HCT116 (cell line): Measurements from ENCODE around the gene ACTRT1. TPM values are rescaled to one million over a fixed set of nuclear protein-coding genes. Genes with fewer than 3 reads are reported as not detected.

Experiments
- ATAC-seq: fragments of 200-7000 bp; cut with Tn5 transposase; 2 replicates; pipeline ENCODE4 v1.9.1; 2020; ENCODE audit warnings: mild to moderate bottlenecking, moderate library complexity
- Bru-seq: library from RNA; stranded (reverse); fragments of 400-500 nt; gene quantifications from one replicate; lab custom pipeline; 2021; lab: Mats Ljungman, UMichigan
- BruChase-seq, 2 experiments: library from RNA; stranded (reverse); fragments of 400-500 nt; gene quantifications; one replicate each; lab custom pipeline; 2021; lab: Mats Ljungman, UMichigan
- BruUV-seq: library from RNA; stranded (reverse); fragments of 400-500 nt; replicated peaks from 2 replicates; lab custom pipeline; 2021; lab: Mats Ljungman, UMichigan
- CTCF ChIA-PET: fragments of 300-600 bp; sonication (Branson Sonifier 250); formaldehyde crosslinking; loops from one replicate; lab custom pipeline; 2021; ENCODE audit warnings: antibody characterized with exemption; lab: Charles Lee
- POLR2A ChIA-PET: fragments of 300-600, 350-600 bp; sonication (Branson Sonifier 250); formaldehyde crosslinking; loops from one replicate; lab custom pipeline; 2021; ENCODE audit warnings: antibody characterized with exemption; lab: Charles Lee
- RAD21 ChIA-PET, 2 experiments: fragments of 300-600 bp; sonication (Branson Sonifier 250); formaldehyde crosslinking; loops; one replicate each; lab custom pipeline; 2023; ENCODE audit warnings: low total read pairs in 2 of 2; ENCODE audit not compliant: uncharacterized antibody in 2 of 2, unreplicated experiment in 2 of 2, low non-redundant PET in 1 of 2; lab: Charles Lee
- DNase-seq: peaks from one replicate; pipeline ENCODE4 v3.0.0-alpha.2; 2010; ENCODE audit warnings: low read depth, low spot score
- H2AFZ ChIP-seq: fragments of 200-600 bp; shearing (Covaris generic), sonication (generic); 2 replicates; pipeline ENCODE4 v1.6.1; 2017; ENCODE audit warnings: low read depth, mixed run types, mixed read lengths, antibody characterized with exemption, low read length; ENCODE audit not compliant: poor library complexity, severe bottlenecking
- H3K27ac ChIP-seq: 2 replicates; pipeline ENCODE4 v1.5.1; 2012; ENCODE audit warnings: low read depth, low read length
- H3K27me3 ChIP-seq: fragments of 200-600 bp; sonication (generic); 2 replicates; pipeline ENCODE4 v1.6.1; 2016; ENCODE audit warnings: mixed run types, low read length, mixed read lengths; ENCODE audit not compliant: insufficient read depth
- H3K36me3 ChIP-seq, 2 experiments: fragments of 200-500 bp in 1 of 2; fragments of 200-600 bp in 1 of 2; sonication (Bioruptor generic) in 1 of 2; sonication (generic) in 1 of 2; 2 replicates each; pipeline versions ENCODE4 v1.5.1 to v1.6.1; 2014 to 2016; ENCODE audit warnings: low read length in 2 of 2, inconsistent platforms in 1 of 2, mixed read lengths in 1 of 2, mixed run types in 1 of 2; ENCODE audit not compliant: insufficient read depth in 2 of 2, control insufficient read depth in 1 of 2
- H3K4me1 ChIP-seq, 2 experiments: fragments of 200-600 bp in 1 of 2; sonication (generic) in 1 of 2; 2 replicates each; pipeline versions ENCODE4 v1.5.1 to v1.6.1; 2012 to 2017; ENCODE audit warnings: low read length in 2 of 2, inconsistent platforms in 1 of 2, mild to moderate bottlenecking in 1 of 2, mixed read lengths in 1 of 2, mixed run types in 1 of 2, moderate library complexity in 1 of 2; ENCODE audit not compliant: insufficient read depth in 2 of 2, control insufficient read depth in 1 of 2
- H3K4me2 ChIP-seq: fragments of 200-600 bp; sonication (generic); 2 replicates; pipeline ENCODE4 v1.6.1; 2017; ENCODE audit warnings: mixed run types, low read length, mixed read lengths
- H3K4me3 ChIP-seq, 2 experiments: fragments of 200-600 bp in 1 of 2; sonication (generic) in 1 of 2; replicated peaks in 1 of 2; 2 replicates each; pipeline ENCODE4 v1.5.1; 2011 to 2016; ENCODE audit warnings: low read length in 2 of 2, control low read depth in 1 of 2, low read depth in 1 of 2, mild to moderate bottlenecking in 1 of 2, mixed read lengths in 1 of 2, mixed run types in 1 of 2
- H3K79me2 ChIP-seq: fragments of 200-600 bp; sonication (generic); 2 replicates; pipeline ENCODE4 v1.6.1; 2017; ENCODE audit warnings: mild to moderate bottlenecking, mixed run types, low read length, moderate library complexity, mixed read lengths; ENCODE audit not compliant: insufficient read depth
- H3K9ac ChIP-seq: fragments of 200-600 bp; sonication (generic); 2 replicates; pipeline ENCODE4 v1.6.1; 2016; ENCODE audit warnings: low read length, mixed read lengths
- H3K9me2 ChIP-seq: fragments of 200-600 bp; sonication (generic), shearing (Covaris generic); 2 replicates; pipeline ENCODE4 v1.6.1; 2017; ENCODE audit warnings: mixed run types, mild to moderate bottlenecking, moderate library complexity; ENCODE audit not compliant: insufficient read depth
- H3K9me3 ChIP-seq, 2 experiments: fragments of 200-500 bp in 1 of 2; fragments of 200-600 bp in 1 of 2; sonication (Bioruptor generic) in 1 of 2; sonication (generic) in 1 of 2; 2 replicates each; pipeline ENCODE4 v1.6.1; 2014 to 2017; ENCODE audit warnings: low read length in 2 of 2, mixed read lengths in 2 of 2, inconsistent platforms in 1 of 2, low read depth in 1 of 2, mild to moderate bottlenecking in 1 of 2, mixed run types in 1 of 2, moderate library complexity in 1 of 2; ENCODE audit not compliant: control insufficient read depth in 1 of 2, insufficient read depth in 1 of 2
- H4K20me1 ChIP-seq: fragments of 200-600 bp; sonication (generic), shearing (Covaris generic); 2 replicates; pipeline ENCODE4 v1.6.1; 2017; ENCODE audit warnings: mixed run types, mild to moderate bottlenecking, moderate library complexity; ENCODE audit not compliant: insufficient read depth
- CBX3 ChIP-seq: IDR thresholded peaks from 2 replicates; pipeline ENCODE4 v1.6.1; 2012; ENCODE audit warnings: low read depth
- EZH2 ChIP-seq: fragments of 200-600 bp; sonication (generic); IDR thresholded peaks from 2 replicates; pipeline ENCODE4 v1.6.1; 2017; ENCODE audit warnings: antibody characterized with exemption, mixed run types
- EZH2phosphoT487 ChIP-seq: fragments of 200-600 bp; IDR thresholded peaks from 2 replicates; pipeline ENCODE4 v1.6.1; 2018; ENCODE audit warnings: antibody characterized with exemption, borderline replicate concordance
- MAX ChIP-seq: IDR thresholded peaks from 2 replicates; pipeline ENCODE4 v1.6.1; 2012
- POLR2AphosphoS5 ChIP-seq: IDR thresholded peaks from 2 replicates; pipeline ENCODE4 v1.6.1; 2011; ENCODE audit warnings: mild to moderate bottlenecking, low read depth, low read length, moderate library complexity
- SP1 ChIP-seq: IDR thresholded peaks from 2 replicates; pipeline ENCODE4 v1.6.1; 2012; ENCODE audit warnings: low read depth
- SRF ChIP-seq: IDR thresholded peaks from 2 replicates; pipeline ENCODE4 v1.6.1; 2012; ENCODE audit warnings: low read depth
- TCF7L2 ChIP-seq: IDR thresholded peaks from 2 replicates; pipeline ENCODE4 v1.7.0; 2011; ENCODE audit warnings: borderline replicate concordance, inconsistent platforms; ENCODE audit not compliant: insufficient read depth, insufficient read length; ENCODE audit errors: extremely low read depth
- intact Hi-C: fragments of 100-400 bp; cut with micrococcal nuclease; formaldehyde crosslinking; loops from 2 replicates; pipeline ENCODE4 v1.10.0; 2022
- long read RNA-seq: library from polyadenylated mRNA; unstranded; transcript quantifications from one replicate; pipeline ENCODE4 v2.0.0, GENCODE V29; 2021; ENCODE audit not compliant: unreplicated experiment
- polyA plus RNA-seq: library from polyadenylated mRNA; unstranded; fragments of >200 nt; gene quantifications from 2 replicates; pipeline ENCODE4 v1.2.1, GENCODE V29; 2012; ENCODE audit warnings: missing spikeins
- total RNA-seq: library from RNA; stranded (reverse); gene quantifications from one replicate; pipeline ENCODE4 v1.2.1, GENCODE V29; 2021; ENCODE audit not compliant: unreplicated experiment

ACTRT1 gene
- not detected for total RNA-seq
- not detected in 2 replicates for polyA plus RNA-seq
- Bru-seq, nascent RNA: not detected
- BruChase-seq, experiment 1, labeled RNA remaining after a 6-hour chase: not detected
- not detected for BruChase-seq, experiment 2, labeled RNA remaining after a 2-hour chase
- long read RNA-seq: 0 reads

- DNase-seq: no peak
- CTCF ChIA-PET: no interaction called here
- POLR2A ChIA-PET: no interaction called here
- BruUV-seq: no TSS peak
- no peak for TF ChIP-seq MAX
- intact Hi-C loops: no loop called here
- no peak for ATAC-seq
- no peaks in the 10 kb centered on the region for H3K4me1 ChIP-seq
- H4K20me1 ChIP-seq: no peaks in the 10 kb centered on the region
- no peak within 1 kb of the TSS for H3K4me3 ChIP-seq
- no peak within 1 kb of the TSS for H3K9ac ChIP-seq
- H3K79me2 ChIP-seq: no peaks in the 10 kb centered on the region
- H3K27ac ChIP-seq: no peak within 1 kb of the TSS
- no peaks in the 10 kb centered on the region for H3K9me2 ChIP-seq
- H3K36me3 ChIP-seq: no peaks in the 10 kb centered on the region
- RAD21 ChIA-PET: no interaction called here
- no peak within 1 kb of the TSS for H3K4me2 ChIP-seq
- no peak within 1 kb of the TSS for H2AFZ ChIP-seq
- H3K27me3 ChIP-seq: no peaks in the 10 kb centered on the region
- H3K9me3 ChIP-seq: no peaks in the 10 kb centered on the region
These were observed at the start of gene ACTRT1 for GRCh38 chrX:128052303-128052702. Gene ACTRT1 (minus strand): TSS chrX:128052403. CDS start chrX:128052206, 197 bp downstream.

DNA sequence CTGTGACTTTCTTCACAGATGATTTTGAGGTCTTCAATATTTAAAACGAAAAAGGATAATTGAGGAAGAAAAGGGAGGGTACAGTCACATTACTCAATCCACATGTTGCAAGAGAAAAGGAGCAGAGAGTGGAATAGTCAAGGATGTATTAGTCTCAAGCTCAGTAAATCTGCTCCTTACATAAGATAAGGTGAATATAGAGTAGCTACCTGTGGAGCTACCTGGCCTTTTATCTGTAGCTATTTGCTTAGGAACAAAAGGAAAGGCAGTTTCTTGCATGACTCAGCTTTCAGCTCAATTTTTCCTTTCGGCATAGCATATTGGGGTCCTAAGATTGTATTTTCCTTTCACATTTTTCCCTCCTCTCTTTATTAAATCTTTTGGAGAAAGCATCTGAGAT is 26.3 kb upstream of the ACTRT1 start:
- no peak for DNase-seq
- Histone ChIP-seq H4K20me1 (no peaks in the 10 kb centered on the region), H3K79me2 (no peaks in the 10 kb centered on the region), H3K9me2 (no peaks in the 10 kb centered on the region), H3K27ac (no peak overlapping the region), H3K9me3 (no peaks in the 10 kb centered on the region), H3K27me3 (no peaks in the 10 kb centered on the region), H3K4me2 (no peak overlapping the region), H3K36me3 (no peaks in the 10 kb centered on the region), H3K4me3 (no peak overlapping the region), H2AFZ (no peak overlapping the region), H3K4me1 (no peaks in the 10 kb centered on the region), H3K9ac (no peak overlapping the region)
- ChIA-PET RAD21 (no interaction called here), CTCF (no interaction called here), POLR2A (no interaction called here)
- intact Hi-C loops: no loop called here
- no peak for ATAC-seq
- no TSS peak for BruUV-seq
- TF ChIP-seq SRF (no peak), EZH2 (no peak), SP1 (no peak), POLR2AphosphoS5 (no peak), TCF7L2 (no peak), EZH2phosphoT487 (no peak), CBX3 (no peak)
